SK-N-MC (cell line): ENCODE measurements around the gene BICDL2.

Experiments
- DNase-seq: peaks from one replicate; pipeline ENCODE4 v3.0.0-alpha.2; 2011; ENCODE audit warnings: low read depth, low spot score
- H3K27ac ChIP-seq: fragments of 200-600 bp; sonication (generic); 2 replicates; pipeline ENCODE4 v1.5.1; 2016; ENCODE audit warnings: mixed run types
- H3K36me3 ChIP-seq: fragments of 200-600 bp; sonication (generic); 2 replicates; pipeline ENCODE4 v1.6.1; 2017; ENCODE audit warnings: antibody characterized with exemption, low read length, mixed read lengths; ENCODE audit not compliant: insufficient read depth
- H3K4me3 ChIP-seq: fragments of 200-600 bp; sonication (generic); 2 replicates; pipeline ENCODE4 v1.5.1; 2016
- H3K9ac ChIP-seq: fragments of 200-600 bp; sonication (generic); 2 replicates; pipeline ENCODE4 v1.8.0; 2017; ENCODE audit warnings: mixed run types, mixed read lengths; ENCODE audit not compliant: insufficient read length
- H3K9me3 ChIP-seq: fragments of 200-600 bp; sonication (generic); 2 replicates; pipeline ENCODE4 v1.6.1; 2017; ENCODE audit warnings: low read depth, mild to moderate bottlenecking, antibody characterized with exemption, low read length, moderate library complexity, mixed read lengths
- EZH2 ChIP-seq: fragments of 200-600 bp; sonication (generic); IDR thresholded peaks from one replicate; pipeline ENCODE4 v1.6.1; 2017; ENCODE audit warnings: antibody characterized with exemption
- FOXP2 ChIP-seq: optimal IDR thresholded peaks from 2 replicates; pipeline ENCODE3; 2011; ENCODE audit warnings: mild to moderate bottlenecking, moderate library complexity; ENCODE audit not compliant: insufficient read depth; ENCODE audit errors: extremely low read length, control extremely low read depth
- POLR2AphosphoS5 ChIP-seq: IDR thresholded peaks from 2 replicates; pipeline ENCODE4 v1.6.1; 2012; ENCODE audit warnings: mild to moderate bottlenecking, low read depth, low read length, borderline replicate concordance

The BICDL2 gene

DNA sequence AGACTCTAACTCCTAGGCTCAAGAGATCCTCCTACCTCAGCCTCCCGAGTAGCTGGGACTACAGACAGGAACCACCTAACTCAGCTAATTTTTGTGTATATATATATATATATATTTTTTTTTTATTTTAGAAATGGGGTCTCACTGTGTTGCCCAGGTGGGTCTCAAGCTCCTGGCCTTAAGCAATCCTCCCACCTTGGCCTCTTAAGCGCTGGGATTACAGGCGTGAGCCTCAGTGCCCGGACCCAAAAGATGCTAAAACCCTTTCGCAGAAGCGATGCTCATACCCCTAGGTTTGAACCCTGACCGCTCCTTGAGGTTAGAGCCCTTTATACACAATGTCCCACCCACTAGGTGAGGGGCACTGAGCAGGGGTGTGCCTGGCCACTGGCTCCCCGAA, 26.2 kb downstream of the BICDL2 start:
- Histone ChIP-seq H3K9me3 (no peaks in the 10 kb centered on the region), H3K4me3 (no peak overlapping the region), H3K9ac (no peak overlapping the region), H3K36me3 (no peaks in the 10 kb centered on the region), H3K27ac (no peak overlapping the region)
- DNase-seq, result no peak
- TF ChIP-seq POLR2AphosphoS5 (no peak), EZH2 (no peak), FOXP2 (no peak)

DNA sequence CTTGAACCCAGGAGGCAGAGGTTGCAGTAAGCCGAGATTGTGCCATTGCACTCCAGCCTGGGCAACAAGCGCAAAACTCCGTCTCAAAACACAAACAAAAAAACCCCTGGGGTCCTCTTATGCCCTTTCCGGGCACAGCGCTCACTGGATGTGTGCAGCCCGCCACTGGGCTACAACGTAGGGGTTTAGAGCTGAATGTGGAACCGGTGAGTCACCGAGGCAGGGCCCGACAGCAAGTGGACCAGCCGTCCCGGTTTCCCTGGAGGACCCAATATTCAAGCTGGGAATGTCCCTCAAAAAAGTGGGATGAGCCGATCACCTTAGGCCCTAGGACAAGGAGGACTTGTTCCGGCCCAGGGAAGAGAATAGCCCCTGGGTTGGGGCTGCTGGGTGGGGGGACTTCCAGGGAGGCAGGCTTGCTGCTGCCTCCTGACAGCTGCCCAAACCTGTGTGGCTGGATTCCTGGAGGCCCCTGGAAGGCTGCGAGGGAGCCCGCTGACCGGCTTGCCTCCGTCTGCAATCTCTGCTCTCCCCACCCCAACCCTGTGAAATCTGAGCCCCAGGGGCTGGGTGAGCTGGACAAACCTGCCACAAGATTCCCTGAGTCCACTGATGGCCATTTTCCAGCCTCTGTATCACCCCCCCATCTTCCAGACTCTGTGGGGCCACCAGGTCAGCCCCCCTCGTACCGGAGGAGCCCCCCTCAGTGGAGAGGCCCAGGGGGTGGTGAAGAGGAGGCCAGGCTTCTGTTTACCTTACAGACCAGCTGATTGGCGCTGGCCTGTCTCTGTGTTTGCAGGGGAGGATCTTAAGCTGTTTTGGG, 27.0 kb downstream of the BICDL2 start:
- TF ChIP-seq EZH2 (no peak), POLR2AphosphoS5 (no peak), FOXP2 (no peak)
- no peaks in the 10 kb centered on the region for H3K9me3 ChIP-seq
- H3K4me3 ChIP-seq, result no peak overlapping the region
- no peak for DNase-seq
- no peak overlapping the region for H3K9ac ChIP-seq
- no peaks in the 10 kb centered on the region for H3K36me3 ChIP-seq
- no peak overlapping the region for H3K27ac ChIP-seq

DNA sequence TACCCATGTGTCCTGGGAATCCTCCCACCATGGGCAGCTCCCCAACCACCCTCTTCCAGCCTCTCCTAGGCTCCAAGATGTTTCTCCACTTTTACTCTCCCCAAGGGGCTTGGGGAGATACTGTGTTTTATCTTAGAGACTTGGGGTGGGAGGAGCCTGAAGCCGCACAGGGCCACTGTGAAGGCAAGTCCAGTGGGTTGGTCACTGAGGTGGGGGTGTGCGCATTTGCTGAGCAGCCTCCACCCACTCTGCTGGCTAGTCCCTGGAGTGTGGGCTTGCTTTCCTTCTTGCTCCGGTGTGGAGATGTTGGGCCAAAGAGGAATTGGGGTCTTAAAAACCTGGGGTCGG, 28.1 kb downstream of the BICDL2 start:
- no peak overlapping the region for H3K9ac ChIP-seq
- H3K4me3 ChIP-seq, result no peak overlapping the region
- no peaks in the 10 kb centered on the region for H3K36me3 ChIP-seq
- DNase-seq, result no peak
- no peak overlapping the region for H3K27ac ChIP-seq
- H3K9me3 ChIP-seq, result no peaks in the 10 kb centered on the region
- no peak for TF ChIP-seq POLR2AphosphoS5
- TF ChIP-seq FOXP2, result no peak
- no peak for TF ChIP-seq EZH2

DNA sequence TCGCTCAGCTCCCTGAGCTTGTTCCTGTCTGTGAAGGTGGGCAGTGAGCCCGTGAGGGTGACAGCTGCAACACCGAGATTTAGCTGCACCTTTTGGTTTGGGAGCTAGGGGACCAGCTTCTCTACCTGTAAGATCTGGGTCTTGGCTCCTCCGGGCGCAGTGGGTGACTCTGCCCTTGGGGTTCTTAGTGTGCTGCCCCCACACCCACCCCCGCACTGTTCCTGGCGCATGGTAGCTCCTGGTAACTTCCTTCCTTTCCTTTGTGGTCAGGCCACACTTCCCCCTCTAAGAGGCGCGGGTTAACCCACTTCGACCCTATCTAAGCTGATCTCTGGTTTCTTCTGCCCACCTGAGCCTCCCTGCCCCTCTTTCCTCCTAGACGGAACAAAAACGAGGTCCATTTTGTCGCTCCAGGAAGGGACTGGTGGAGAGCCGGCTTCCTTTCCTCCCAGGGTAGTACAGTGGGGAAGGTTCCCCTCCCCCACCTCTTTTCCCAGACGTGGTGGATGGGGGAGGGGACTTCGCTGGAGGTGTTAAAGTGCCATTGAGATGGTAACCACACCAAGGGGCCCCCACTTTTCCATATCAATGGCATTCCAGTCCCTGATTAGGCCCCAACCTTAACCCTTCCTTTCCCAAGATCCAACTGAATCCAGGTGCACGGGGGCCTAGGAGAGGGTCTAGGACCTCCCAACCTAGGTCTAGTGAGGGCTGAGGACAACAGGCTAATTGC, 28.6 kb downstream of the BICDL2 start:
- no peak for DNase-seq
- H3K9me3 ChIP-seq, result no peaks in the 10 kb centered on the region
- no peak for TF ChIP-seq EZH2
- TF ChIP-seq POLR2AphosphoS5, result no peak
- no peak for TF ChIP-seq FOXP2
- H3K27ac ChIP-seq, result no peak overlapping the region
- H3K4me3 ChIP-seq, result no peak overlapping the region
- H3K9ac ChIP-seq, result no peak overlapping the region
- H3K36me3 ChIP-seq, result no peaks in the 10 kb centered on the region

GRCh38 chr16:3007059-3007956, 29.4 kb downstream of the BICDL2 start:
- Histone ChIP-seq H3K9me3 (no peaks in the 10 kb centered on the region), H3K4me3 (no peak overlapping the region), H3K27ac (no peak overlapping the region), H3K9ac (no peak overlapping the region), H3K36me3 (no peaks in the 10 kb centered on the region)
- TF ChIP-seq FOXP2, result no peak
- no peak for TF ChIP-seq EZH2
- no peak for TF ChIP-seq POLR2AphosphoS5
- DNase-seq, result no peak

GRCh38 chr16:3004781-3005284, 31.9 kb downstream of the BICDL2 start:
- TF ChIP-seq POLR2AphosphoS5, result no peak
- no peak for TF ChIP-seq EZH2
- no peak for TF ChIP-seq FOXP2
- no peak overlapping the region for H3K4me3 ChIP-seq
- no peak overlapping the region for H3K27ac ChIP-seq

DNA sequence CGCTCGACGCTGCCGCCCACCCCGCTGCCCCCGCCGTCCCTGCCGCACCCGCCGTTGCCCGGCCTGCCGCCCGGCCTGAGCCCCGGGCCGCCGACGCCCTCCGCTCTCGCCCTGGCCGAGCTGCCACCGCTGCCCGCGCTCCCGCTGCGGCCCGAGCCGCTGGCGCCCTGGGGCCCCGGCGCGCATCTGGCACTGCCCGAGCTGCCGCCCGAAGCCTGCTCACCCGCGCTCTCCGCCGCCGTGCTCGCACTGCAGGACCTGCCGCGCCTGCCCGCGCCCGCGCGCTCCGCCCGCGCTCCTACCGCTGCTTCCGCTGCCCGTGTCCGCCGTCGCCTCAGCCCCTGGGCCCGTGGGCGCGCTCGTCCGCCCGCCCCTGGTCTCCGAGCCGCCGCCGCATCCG, 32.4 kb downstream of the BICDL2 start:
- H3K36me3 ChIP-seq, result no peaks in the 10 kb centered on the region
- no peak overlapping the region for H3K27ac ChIP-seq
- H3K4me3 ChIP-seq, result no peak overlapping the region
- H3K9me3 ChIP-seq, result no peaks in the 10 kb centered on the region
- no peak for TF ChIP-seq POLR2AphosphoS5
- TF ChIP-seq FOXP2, result no peak
- TF ChIP-seq EZH2, result no peak
- no peak overlapping the region for H3K9ac ChIP-seq
- no peak for DNase-seq

More at GRCh38 chr16:3004781-3005284, 31.9 kb downstream of the BICDL2 start:
- no peaks in the 10 kb centered on the region for H3K9me3 ChIP-seq
- DNase-seq, result no peak
- no peak overlapping the region for H3K9ac ChIP-seq
- H3K36me3 ChIP-seq, result no peaks in the 10 kb centered on the region

- H3K36me3 ChIP-seq, result no peaks in the 10 kb centered on the region
- no peak overlapping the region for H3K27ac ChIP-seq
- TF ChIP-seq FOXP2, result no peak
- no peak for TF ChIP-seq POLR2AphosphoS5
- no peak for TF ChIP-seq EZH2
- peak; percentile 86 for DNase-seq
- H3K9ac ChIP-seq, result no peak overlapping the region
- no peak overlapping the region for H3K4me3 ChIP-seq
- no peaks in the 10 kb centered on the region for H3K9me3 ChIP-seq
Observed at GRCh38 chr16:3003582-3004270, 33.0 kb downstream of the BICDL2 start.
